GM12892 (cell line): ENCODE measurements around the gene COL16A1.

Experiments used
- POLR2AphosphoS5 ChIP-seq: IDR thresholded peaks from 2 replicates; pipeline ENCODE4 v1.6.1; 2011; ENCODE audit warnings: low read depth, low read length, control low read depth
- TAF1 ChIP-seq: IDR thresholded peaks from 2 replicates; pipeline ENCODE4 v1.6.1; 2011; ENCODE audit warnings: low read depth, mild to moderate bottlenecking, control low read depth, low read length, borderline replicate concordance

DNA sequence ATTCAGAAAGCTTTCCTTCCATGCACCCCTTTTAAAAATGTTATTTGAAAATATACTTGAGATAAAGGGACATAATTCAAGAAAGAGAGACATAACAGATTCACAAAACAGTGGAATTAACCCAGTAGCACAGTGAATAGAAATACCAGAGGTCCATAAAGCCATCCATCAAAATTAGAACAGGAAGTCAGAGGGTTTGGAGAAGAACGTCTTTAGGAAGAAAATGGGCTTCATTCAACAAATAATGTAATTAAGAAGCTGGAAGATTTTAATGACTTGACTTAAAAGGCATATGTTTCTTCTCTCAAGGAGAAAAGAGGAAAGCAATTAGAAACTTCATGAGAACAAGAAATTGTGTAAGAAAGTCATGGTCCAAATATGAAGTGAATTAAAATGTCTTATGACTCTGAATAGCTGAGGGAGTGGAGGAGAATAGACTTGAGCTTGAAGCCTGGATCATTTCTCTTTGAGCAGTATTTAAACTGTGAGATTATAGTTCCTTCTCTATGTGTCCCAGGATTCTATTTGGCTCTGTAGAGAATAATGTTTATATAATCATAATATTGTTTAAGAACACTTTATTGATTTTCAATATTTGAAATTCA, 94.2 kb downstream of the COL16A1 start:
- TF ChIP-seq TAF1: no peak
- no peak for TF ChIP-seq POLR2AphosphoS5
